ENCODE results near the gene S100A8. TPM values are rescaled to one million over a fixed set of nuclear protein-coding genes. Genes with fewer than 3 reads are reported as not detected.

The S100A8 gene
- total and polyA plus RNA-seq, 2 experiments from 2014 or later = not detected

GRCh38 chr1:153367090-153367489, 23.8 kb downstream of the S100A8 start:
- Histone ChIP-seq H3F3A (ENCODE audit: insufficient read depth) (no peaks in the 10 kb centered on the region), H3K9me3 (ENCODE audit: low read depth) (no peaks in the 10 kb centered on the region), H3K27me3 (replicated peaks; ENCODE audit: insufficient read depth) (peaks cover 29% of the 10 kb centered on the region), H3K36me3 (ENCODE audit: low read depth) (no peaks in the 10 kb centered on the region), H3K9me2 (ENCODE audit: insufficient read depth) (no peaks in the 10 kb centered on the region), H4K20me1 (ENCODE audit: insufficient read depth) (no peaks in the 10 kb centered on the region), H3K9ac (no peak overlapping the region), H3K4me3 (no peak overlapping the region), H3K4me1 (ENCODE audit: insufficient read depth) (no peaks in the 10 kb centered on the region), H3K27ac (no peak overlapping the region), H2AFZ (no peak overlapping the region), H3K79me2 (ENCODE audit: insufficient read depth) (no peaks in the 10 kb centered on the region), H3K4me2 (ENCODE audit: unreplicated experiment) (no peak overlapping the region)
- in situ Hi-C loops (cut with MboI) = loop anchor here (10.0 to 25.0 kb wide), 2 partner anchors 118 to 370 kb away; partner anchors contain the start of gene INTS3
- WGBS, 2 experiments (ENCODE audit: low coverage in 1 of 2, low lambda C conversion rate in 2 of 2, missing lambda C conversion rate in 2 of 2) = 27 to 33% methylated on average over 2 of the region's 2 CpGs
- DNase-seq = no peak
- TF ChIP-seq EZH2phosphoT487 (IDR thresholded peaks at IDR 0.05; ENCODE audit: insufficient read depth, low read depth) (no peak), EZH2 (IDR thresholded peaks at IDR 0.05; ENCODE audit: insufficient read depth, poor library complexity, severe bottlenecking) (no peak)

GRCh38 chr1:153366261-153366660, 24.6 kb downstream of the S100A8 start:
- Histone ChIP-seq H4K20me1 (ENCODE audit: insufficient read depth) (no peaks in the 10 kb centered on the region), H3K27me3 (replicated peaks; ENCODE audit: insufficient read depth) (peaks cover 29% of the 10 kb centered on the region), H3K4me2 (ENCODE audit: unreplicated experiment) (no peak overlapping the region), H3K9me2 (ENCODE audit: insufficient read depth) (no peaks in the 10 kb centered on the region), H2AFZ (no peak overlapping the region), H3K9ac (no peak overlapping the region), H3K79me2 (ENCODE audit: insufficient read depth) (no peaks in the 10 kb centered on the region), H3K4me1 (ENCODE audit: insufficient read depth) (no peaks in the 10 kb centered on the region), H3K4me3 (no peak overlapping the region), H3K36me3 (ENCODE audit: low read depth) (no peaks in the 10 kb centered on the region), H3K27ac (no peak overlapping the region), H3F3A (ENCODE audit: insufficient read depth) (no peaks in the 10 kb centered on the region), H3K9me3 (ENCODE audit: low read depth) (no peaks in the 10 kb centered on the region)
- in situ Hi-C loops (cut with MboI) = loop anchor here (10.0 to 25.0 kb wide), 2 partner anchors 119 to 371 kb away; partner anchors contain the start of gene INTS3
- TF ChIP-seq EZH2 (IDR thresholded peaks at IDR 0.05; ENCODE audit: insufficient read depth, poor library complexity, severe bottlenecking) (no peak), EZH2phosphoT487 (IDR thresholded peaks at IDR 0.05; ENCODE audit: insufficient read depth, low read depth) (no peak)
- no peak for DNase-seq
- WGBS, 2 experiments (ENCODE audit: low coverage in 1 of 2, low lambda C conversion rate in 2 of 2, missing lambda C conversion rate in 2 of 2) = 42% methylated on average over 6 of the region's 6 CpGs

- no peak overlapping the region for H3K9ac ChIP-seq
- no peaks in the 10 kb centered on the region for H4K20me1 ChIP-seq (ENCODE audit: insufficient read depth)
- no peak overlapping the region for H3K4me2 ChIP-seq (ENCODE audit: unreplicated experiment)
- H3K4me3 ChIP-seq = no peak overlapping the region
- no peaks in the 10 kb centered on the region for H3K36me3 ChIP-seq (ENCODE audit: low read depth)
- TF ChIP-seq EZH2 (IDR thresholded peaks at IDR 0.05; ENCODE audit: insufficient read depth, poor library complexity, severe bottlenecking) (no peak), EZH2phosphoT487 (IDR thresholded peaks at IDR 0.05; ENCODE audit: insufficient read depth, low read depth) (no peak)
- H3K4me1 ChIP-seq (ENCODE audit: insufficient read depth) = no peaks in the 10 kb centered on the region
- H3K27ac ChIP-seq = no peak overlapping the region
- 61 to 68% methylated on average over 8 of the region's 8 CpGs for WGBS, 2 experiments (ENCODE audit: low coverage in 1 of 2, low lambda C conversion rate in 2 of 2, missing lambda C conversion rate in 2 of 2)
- H3K27me3 ChIP-seq (replicated peaks; ENCODE audit: insufficient read depth) = peaks cover 29% of the 10 kb centered on the region
- DNase-seq = no peak
- H3K9me3 ChIP-seq (ENCODE audit: low read depth) = no peaks in the 10 kb centered on the region
- H2AFZ ChIP-seq = no peak overlapping the region
- no peaks in the 10 kb centered on the region for H3K9me2 ChIP-seq (ENCODE audit: insufficient read depth)
- H3F3A ChIP-seq (ENCODE audit: insufficient read depth) = no peaks in the 10 kb centered on the region
- no peaks in the 10 kb centered on the region for H3K79me2 ChIP-seq (ENCODE audit: insufficient read depth)
- in situ Hi-C loops (cut with MboI) = loop anchor here (10.0 to 25.0 kb wide), 2 partner anchors 119 to 372 kb away; partner anchors contain the start of gene INTS3
Measured at GRCh38 chr1:153365696-153366095, 25.2 kb downstream of the S100A8 start.

- Histone ChIP-seq H3K27ac (no peak overlapping the region), H3K27me3 (replicated peaks; ENCODE audit: insufficient read depth) (peaks cover 25% of the 10 kb centered on the region)
Measured at GRCh38 chr1:153364766-153365666, 25.9 kb downstream of the S100A8 start.

More at GRCh38 chr1:153364766-153365666, 25.9 kb downstream of the S100A8 start:
- H4K20me1 ChIP-seq (ENCODE audit: insufficient read depth) = no peaks in the 10 kb centered on the region
- no peaks in the 10 kb centered on the region for H3K9me3 ChIP-seq (ENCODE audit: low read depth)
- no peak overlapping the region for H3K4me2 ChIP-seq (ENCODE audit: unreplicated experiment)
- no peaks in the 10 kb centered on the region for H3K36me3 ChIP-seq (ENCODE audit: low read depth)
- no peaks in the 10 kb centered on the region for H3K9me2 ChIP-seq (ENCODE audit: insufficient read depth)
- no peak overlapping the region for H3K4me3 ChIP-seq
- H2AFZ ChIP-seq = no peak overlapping the region
- no peak for DNase-seq
- WGBS, 2 experiments (ENCODE audit: low coverage in 1 of 2, low lambda C conversion rate in 2 of 2, missing lambda C conversion rate in 2 of 2) = 45 to 51% methylated on average over 12 of the region's 12 CpGs
- no peaks in the 10 kb centered on the region for H3F3A ChIP-seq (ENCODE audit: insufficient read depth)
- no peaks in the 10 kb centered on the region for H3K4me1 ChIP-seq (ENCODE audit: insufficient read depth)
- no peaks in the 10 kb centered on the region for H3K79me2 ChIP-seq (ENCODE audit: insufficient read depth)
- H3K9ac ChIP-seq = no peak overlapping the region
- no peak for TF ChIP-seq EZH2 (IDR thresholded peaks at IDR 0.05; ENCODE audit: insufficient read depth, poor library complexity, severe bottlenecking)
- no peak for TF ChIP-seq EZH2phosphoT487 (IDR thresholded peaks at IDR 0.05; ENCODE audit: insufficient read depth, low read depth)
- in situ Hi-C loops (cut with MboI) = loop anchor here (10.0 to 25.0 kb wide), 2 partner anchors 120 to 372 kb away; partner anchors contain the start of gene INTS3
